Measurements from ENCODE around the gene SKP1.

Gene SKP1

DNA sequence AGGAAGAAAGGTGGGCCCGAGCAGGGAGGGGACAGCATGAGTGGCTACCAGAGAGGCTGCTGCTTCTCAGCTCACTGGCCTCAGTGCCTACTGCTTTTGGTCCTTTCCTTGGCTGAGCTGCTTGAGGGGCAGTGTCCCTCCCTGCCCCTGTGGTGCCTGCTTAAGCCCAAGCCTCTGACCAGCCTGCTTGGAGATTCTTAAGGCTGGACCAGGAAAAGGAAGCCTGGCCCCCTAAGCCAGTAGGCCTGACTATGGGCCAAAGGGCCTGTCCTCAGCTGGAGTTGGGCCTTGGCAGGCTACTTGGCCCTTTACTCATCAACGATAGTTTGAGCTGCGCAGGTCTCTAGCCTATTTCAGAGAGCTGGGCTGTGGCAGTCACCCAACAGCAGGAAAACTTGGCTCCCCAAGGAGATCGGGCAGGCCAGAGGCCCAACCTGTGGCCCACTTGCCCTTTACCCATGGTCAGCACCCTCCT, 37.3 kb downstream of the SKP1 start:
- TF ChIP-seq, protein P1, sequence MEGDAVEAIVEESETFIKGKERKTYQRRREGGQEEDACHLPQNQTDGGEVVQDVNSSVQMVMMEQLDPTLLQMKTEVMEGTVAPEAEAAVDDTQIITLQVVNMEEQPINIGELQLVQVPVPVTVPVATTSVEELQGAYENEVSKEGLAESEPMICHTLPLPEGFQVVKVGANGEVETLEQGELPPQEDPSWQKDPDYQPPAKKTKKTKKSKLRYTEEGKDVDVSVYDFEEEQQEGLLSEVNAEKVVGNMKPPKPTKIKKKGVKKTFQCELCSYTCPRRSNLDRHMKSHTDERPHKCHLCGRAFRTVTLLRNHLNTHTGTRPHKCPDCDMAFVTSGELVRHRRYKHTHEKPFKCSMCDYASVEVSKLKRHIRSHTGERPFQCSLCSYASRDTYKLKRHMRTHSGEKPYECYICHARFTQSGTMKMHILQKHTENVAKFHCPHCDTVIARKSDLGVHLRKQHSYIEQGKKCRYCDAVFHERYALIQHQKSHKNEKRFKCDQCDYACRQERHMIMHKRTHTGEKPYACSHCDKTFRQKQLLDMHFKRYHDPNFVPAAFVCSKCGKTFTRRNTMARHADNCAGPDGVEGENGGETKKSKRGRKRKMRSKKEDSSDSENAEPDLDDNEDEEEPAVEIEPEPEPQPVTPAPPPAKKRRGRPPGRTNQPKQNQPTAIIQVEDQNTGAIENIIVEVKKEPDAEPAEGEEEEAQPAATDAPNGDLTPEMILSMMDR (conservative IDR thresholded peaks at IDR 0.05; ENCODE audit: low read depth): no peak
- peak overlapping the region; percentile 65 for H3K27ac ChIP-seq
- ChIA-PET CTCF (interaction anchor here (0.5 to 11.4 kb wide), 7 partner anchors 10 to 113 kb away, joined by 5 to 219 read pairs (median 12); no protein-coding TSS in a partner anchor), POLR2A (ENCODE audit: low non-redundant PET) (interaction anchor here (0.6 kb wide), 1 partner anchor 23 kb away, joined by 4 read pairs; no protein-coding TSS in a partner anchor)
- DNase-seq (ENCODE audit: low spot score): no peak

DNA sequence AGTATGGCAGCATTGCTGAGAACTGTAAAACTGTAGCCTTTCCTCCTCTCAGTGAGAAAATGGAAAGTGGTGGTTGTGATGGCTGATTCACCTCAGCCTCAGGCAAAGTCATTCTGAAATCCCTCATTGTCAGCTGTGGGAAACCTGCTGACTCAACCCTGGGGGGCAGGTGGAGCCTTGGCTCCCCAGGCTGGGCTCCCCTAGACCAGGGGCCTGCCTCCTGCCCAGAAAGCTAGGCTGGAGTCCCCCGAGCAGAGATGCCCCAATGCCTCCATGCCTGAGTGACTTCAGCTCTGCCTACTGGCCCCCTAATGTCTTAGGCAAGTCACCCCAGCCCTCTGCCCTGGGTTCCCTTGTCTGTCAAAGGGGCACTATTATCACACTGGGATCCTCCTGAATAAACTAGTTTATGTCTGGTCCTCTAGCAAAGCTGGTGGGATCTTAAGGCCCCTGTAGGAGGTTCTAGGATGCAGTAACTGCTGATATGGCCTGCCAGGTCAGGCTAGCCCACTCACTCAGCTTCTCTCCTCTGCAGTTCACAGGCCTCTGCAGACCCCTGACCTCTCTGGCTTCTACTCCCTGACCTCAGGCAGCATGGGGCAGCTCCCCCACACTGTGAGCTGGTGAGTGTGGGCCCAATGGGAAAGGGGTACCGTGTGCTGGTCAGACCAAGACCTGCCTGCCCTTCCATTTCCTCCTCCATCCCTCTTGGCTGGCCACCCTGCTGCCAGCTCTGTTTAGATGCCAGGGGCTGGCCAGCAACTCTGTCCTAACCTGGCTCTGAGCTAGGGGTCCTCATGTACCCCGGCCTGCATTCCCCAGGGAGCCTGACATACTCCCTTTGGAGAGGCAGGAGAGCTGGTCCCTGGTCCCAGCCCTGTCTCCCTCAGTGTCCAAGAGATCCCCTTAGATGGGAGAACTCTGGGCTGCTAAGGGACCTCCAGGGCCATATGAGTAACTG, 38.1 kb downstream of the SKP1 start:
- ChIA-PET CTCF (interaction anchor here (0.5 to 11.4 kb wide), 10 partner anchors 9 to 157 kb away, joined by 3 to 219 read pairs (median 10); no protein-coding TSS in a partner anchor), POLR2A (ENCODE audit: low non-redundant PET) (no interaction called here)
- TF ChIP-seq, protein P1 (conservative IDR thresholded peaks at IDR 0.05; ENCODE audit: low read depth): no peak
- peak; percentile 87 for DNase-seq (ENCODE audit: low spot score)
- peak overlapping the region; percentile 65 for H3K27ac ChIP-seq

DNA sequence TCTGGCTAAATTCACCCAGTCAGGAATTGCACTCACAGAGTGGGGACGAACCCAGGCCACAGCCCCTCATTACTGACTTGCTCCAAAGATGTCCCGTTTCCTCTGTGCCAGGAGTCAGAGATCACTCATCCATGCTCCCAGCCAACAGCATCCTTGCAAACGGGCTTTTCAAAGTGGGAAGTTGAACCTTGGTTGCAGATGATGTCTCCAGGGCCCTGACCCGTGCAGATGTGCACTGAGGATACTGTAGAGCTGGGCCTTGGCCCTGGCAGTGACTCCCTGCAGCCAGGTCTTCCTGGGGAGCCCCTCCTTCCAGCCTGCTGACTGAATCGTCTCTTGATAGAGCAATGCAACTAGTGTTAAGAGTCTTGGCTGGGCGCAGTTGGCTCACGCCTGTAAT, 40.0 kb downstream of the SKP1 start:
- TF ChIP-seq, protein P1 (conservative IDR thresholded peaks at IDR 0.05; ENCODE audit: low read depth): no peak
- CTCF ChIA-PET: interaction anchor here (0.6 to 11.4 kb wide), 3 partner anchors 10 to 96 kb away, joined by 3 to 219 read pairs (median 4); no protein-coding TSS in a partner anchor
- H3K27ac ChIP-seq: peak overlapping the region; percentile 11; the same call in 1 of the 2 replicates
- no peak for DNase-seq (ENCODE audit: low spot score)
- POLR2A ChIA-PET (ENCODE audit: low non-redundant PET): no interaction called here

GRCh38 chr5:134136221-134136631, 40.5 kb downstream of the SKP1 start:
- H3K27ac ChIP-seq: peak overlapping the region; percentile 11; the same call in 1 of the 2 replicates
- ChIA-PET POLR2A (ENCODE audit: low non-redundant PET) (no interaction called here), CTCF (interaction anchor here (0.6 to 11.4 kb wide), 3 partner anchors 10 to 98 kb away, joined by 4 to 219 read pairs (median 4); no protein-coding TSS in a partner anchor)
- TF ChIP-seq, protein P1 (conservative IDR thresholded peaks at IDR 0.05; ENCODE audit: low read depth): no peak
- no peak for DNase-seq (ENCODE audit: low spot score)

DNA sequence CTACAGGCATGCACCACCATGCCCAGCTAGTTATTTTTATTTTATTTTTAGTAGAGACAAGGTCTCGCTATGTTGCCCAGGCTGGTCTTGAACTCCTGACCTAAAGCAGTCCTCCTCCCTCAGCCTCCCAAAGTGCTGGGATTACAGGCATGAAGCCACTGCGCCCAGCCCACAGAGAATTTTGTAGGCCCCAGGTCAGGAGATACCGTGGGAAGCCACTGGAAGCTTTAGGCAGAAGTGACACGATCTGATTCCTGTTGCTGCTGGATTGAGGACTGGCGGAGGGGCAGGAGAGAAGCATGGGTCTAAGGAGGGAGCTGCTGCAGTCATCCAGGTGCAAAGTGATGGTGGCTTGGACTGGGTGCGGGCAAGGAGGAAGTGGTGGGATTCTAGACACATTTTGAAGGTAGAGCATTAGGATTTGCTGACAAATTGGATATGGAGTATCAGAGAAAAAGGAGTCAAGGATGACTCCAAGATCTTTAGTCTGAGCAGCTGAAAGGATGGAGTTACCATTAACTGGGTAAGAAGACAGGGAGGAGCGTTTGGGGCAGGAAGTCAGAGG, 41.6 kb downstream of the SKP1 start:
- POLR2A ChIA-PET (ENCODE audit: low non-redundant PET): no interaction called here
- no peak for DNase-seq (ENCODE audit: low spot score)
- TF ChIP-seq, protein P1 (conservative IDR thresholded peaks at IDR 0.05; ENCODE audit: low read depth): no peak

GRCh38 chr5:134133995-134134541, 42.7 kb downstream of the SKP1 start:
- POLR2A ChIA-PET (ENCODE audit: low non-redundant PET): no interaction called here
- CTCF ChIA-PET: interaction anchor here (3.3 kb wide), 1 partner anchor 94 kb away, joined by 12 read pairs; no protein-coding TSS in a partner anchor

More for the DNA sequence above, 41.6 kb downstream of the SKP1 start:
- no peak overlapping the region for H3K27ac ChIP-seq
- CTCF ChIA-PET: interaction anchor here (11.4 kb wide), 1 partner anchor 94 kb away, joined by 219 read pairs; no protein-coding TSS in a partner anchor

More at GRCh38 chr5:134133995-134134541, 42.7 kb downstream of the SKP1 start:
- H3K27ac ChIP-seq: peak overlapping the region; percentile 19
- no peak for DNase-seq (ENCODE audit: low spot score)
- TF ChIP-seq, protein P1 (conservative IDR thresholded peaks at IDR 0.05; ENCODE audit: low read depth): no peak
